Measurements from ENCODE around the gene NCKAP5L.

- TF ChIP-seq CTCF (IDR thresholded peaks at IDR 0.05) (no peak), POLR2A (IDR thresholded peaks at IDR 0.05) (no peak)
Observed at GRCh38 chr12:49824416-49824815, 3.8 kb downstream of the NCKAP5L start.

Measured in testis (tissue), 2 donors.